Thoracic aorta (tissue), 2 donors: ENCODE results near the gene DALRD3. TPM values are rescaled to one million over a fixed set of nuclear protein-coding genes. Genes with fewer than 3 reads are reported as not detected.

Experiments
- ATAC-seq: fragments of 150-250 bp; one replicate; pipeline ENCODE4 v1.8.0; 2017; ENCODE audit warnings: low read depth; ENCODE audit not compliant: insufficient number of reproducible peaks, low FRiP score
- DNase-seq: peaks from one replicate; pipeline ENCODE4 v3.0.0-alpha.2; 2020; ENCODE audit warnings: low spot score
- H3K27ac ChIP-seq, 2 donors: fragments of 200-600 bp; sonication (generic); 1 replicate in 1 of 2; 2 replicates in 1 of 2; pipeline ENCODE4 v1.5.1; 2016; ENCODE audit warnings: mild to moderate bottlenecking in 2 of 2, moderate library complexity in 2 of 2
- H3K27me3 ChIP-seq: fragments of 200-600 bp; sonication (generic); replicated peaks from 2 replicates; pipeline ENCODE4 v1.6.0; 2016; ENCODE audit warnings: mild to moderate bottlenecking; ENCODE audit not compliant: insufficient read depth
- H3K36me3 ChIP-seq: fragments of 200-600 bp; sonication (generic); one replicate; pipeline ENCODE4 v1.5.1; 2016
- H3K4me1 ChIP-seq, 2 donors: fragments of 200-600 bp; sonication (generic); 1 replicate in 1 of 2; 2 replicates in 1 of 2; pipeline versions ENCODE4 v1.5.1 to v1.6.0; 2016; ENCODE audit warnings: low read depth in 2 of 2, mild to moderate bottlenecking in 1 of 2; ENCODE audit not compliant: control insufficient read depth in 1 of 2
- H3K4me3 ChIP-seq: fragments of 200-600 bp; sonication (generic); 2 replicates; pipeline ENCODE4 v1.5.1; 2016; ENCODE audit warnings: mild to moderate bottlenecking
- H3K9me3 ChIP-seq: fragments of 200-600 bp; sonication (generic); 2 replicates; pipeline ENCODE4 v1.5.1; 2016
- CTCF ChIP-seq: fragments of 200-600 bp; sonication (generic); IDR thresholded peaks from one replicate; pipeline ENCODE4 v1.5.1; 2019; ENCODE audit warnings: antibody characterized with exemption
- total RNA-seq, 2 donors: library from RNA; depleted of rRNA; stranded (reverse); fragments of >200 nt; gene quantifications; one replicate each; pipeline versions ENCODE4 v1.1.0 to v1.2.3, GENCODE V29; 2016

Gene DALRD3
- total RNA-seq, 2 donors from 2014 or later = 16.8 to 36.8 TPM

- peaks cover 25 to 31% of the 10 kb centered on the region in 2 donors for H3K4me1 ChIP-seq
- TF ChIP-seq CTCF = no peak
Measured at GRCh38 chr3:49016414-49017228, 1.8 kb downstream of the DALRD3 start.

GRCh38 chr3:49015765-49016164, 2.6 kb downstream of the DALRD3 start:
- H3K4me3 ChIP-seq = no peak overlapping the region
- H3K27me3 ChIP-seq = no peaks in the 10 kb centered on the region
- peaks cover 25 to 30% of the 10 kb centered on the region in 2 donors for H3K4me1 ChIP-seq
- ATAC-seq (no peak), DNase-seq (no peak)
- no peaks in the 10 kb centered on the region for H3K9me3 ChIP-seq
- no peak overlapping the region for H3K27ac ChIP-seq
- peaks cover 29% of the 10 kb centered on the region for H3K36me3 ChIP-seq
- no peak for TF ChIP-seq CTCF

More at GRCh38 chr3:49016414-49017228, 1.8 kb downstream of the DALRD3 start:
- H3K27ac ChIP-seq = no peak overlapping the region
- H3K9me3 ChIP-seq = no peaks in the 10 kb centered on the region
- H3K4me3 ChIP-seq = no peak overlapping the region
- H3K36me3 ChIP-seq = peaks cover 29% of the 10 kb centered on the region
- no peaks in the 10 kb centered on the region for H3K27me3 ChIP-seq
- DNase-seq (no peak), ATAC-seq (no peak)

DNA sequence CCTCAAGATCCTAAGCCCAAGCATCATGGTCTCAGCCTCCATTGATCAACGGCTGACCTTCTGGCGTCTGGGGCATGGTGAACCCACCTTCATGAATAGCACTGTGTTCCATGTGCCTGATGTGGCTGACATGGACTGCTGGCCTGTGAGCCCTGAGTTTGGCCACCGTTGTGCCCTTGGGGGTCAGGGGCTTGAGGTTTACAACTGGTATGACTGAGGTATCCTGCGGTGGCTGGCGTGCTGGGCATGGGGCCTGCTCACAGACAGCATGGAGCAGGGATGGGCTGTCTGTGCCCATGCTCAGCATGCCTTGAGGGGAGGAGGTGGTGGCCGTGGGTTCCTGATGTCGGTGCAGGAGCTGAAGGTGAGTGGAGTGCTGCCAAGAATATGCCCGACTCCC, 3.3 kb downstream of the DALRD3 start:
- ATAC-seq = no peak
- no peak for TF ChIP-seq CTCF
- Histone ChIP-seq H3K4me3 (no peak overlapping the region), H3K9me3 (no peaks in the 10 kb centered on the region), H3K27ac (no peak overlapping the region), H3K4me1 (peaks cover 19 to 23% of the 10 kb centered on the region in 2 donors), H3K36me3 (peaks cover 29% of the 10 kb centered on the region), H3K27me3 (no peaks in the 10 kb centered on the region)
- DNase-seq = no peak

GRCh38 chr3:49013738-49014660, 4.4 kb downstream of the DALRD3 start:
- Histone ChIP-seq H3K4me1 (peaks cover 8 to 13% of the 10 kb centered on the region in 2 donors), H3K4me3 (no peak overlapping the region), H3K36me3 (peaks cover 29% of the 10 kb centered on the region), H3K27me3 (no peaks in the 10 kb centered on the region), H3K9me3 (no peaks in the 10 kb centered on the region), H3K27ac (no peak overlapping the region)
- peak; percentile 42 for TF ChIP-seq CTCF
- ATAC-seq = no peak
- no peak for DNase-seq
